ENCODE data around the gene CZIB.

DNA sequence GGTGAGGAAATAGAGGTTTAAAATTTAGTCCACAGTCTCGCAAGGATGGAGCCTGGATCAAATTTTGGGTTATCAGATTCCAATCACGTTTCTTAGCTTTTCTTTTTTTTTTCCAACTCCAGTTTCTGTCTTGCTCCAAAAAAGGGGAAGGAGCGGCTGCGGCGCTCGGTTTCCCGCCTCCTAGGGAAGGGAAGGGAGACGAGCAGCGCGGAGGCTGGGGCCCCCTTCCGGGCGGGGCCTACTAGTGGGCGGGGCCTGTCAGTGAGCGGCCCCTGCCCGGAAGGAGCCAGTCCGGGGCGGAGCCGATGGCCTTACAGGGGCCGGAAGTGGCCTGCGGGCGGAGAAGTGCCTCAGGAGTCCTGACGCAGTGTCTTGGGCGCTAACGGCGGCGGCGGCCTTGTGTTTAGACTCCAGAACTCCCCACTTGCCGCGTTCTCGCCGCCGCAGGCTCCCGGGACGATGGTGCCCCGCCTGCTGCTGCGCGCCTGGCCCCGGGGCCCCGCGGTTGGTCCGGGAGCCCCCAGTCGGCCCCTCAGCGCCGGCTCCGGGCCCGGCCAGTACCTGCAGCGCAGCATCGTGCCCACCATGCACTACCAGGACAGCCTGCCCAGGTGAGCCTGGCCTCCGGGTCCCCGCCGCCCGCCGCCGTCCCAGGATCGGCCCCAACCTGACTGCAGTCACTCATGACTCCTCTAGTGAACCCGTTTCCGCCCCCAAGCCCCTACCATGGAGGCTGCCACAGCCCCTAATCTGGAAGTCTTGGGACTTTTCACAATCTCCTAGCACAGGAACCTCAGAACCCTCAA lies 23.7 kb downstream of the CZIB start, which contains the start of gene CPT2:
- TF ChIP-seq POLR2AphosphoS5 (IDR thresholded peaks at IDR 0.05; ENCODE audit: low read depth, low read length): peak; percentile 94
- peak; percentile 74; the same call in 1 of the 2 replicates for TF ChIP-seq TAF1 (IDR thresholded peaks at IDR 0.05; ENCODE audit: borderline replicate concordance, insufficient read depth, low read length)
- TF ChIP-seq, protein P1, sequence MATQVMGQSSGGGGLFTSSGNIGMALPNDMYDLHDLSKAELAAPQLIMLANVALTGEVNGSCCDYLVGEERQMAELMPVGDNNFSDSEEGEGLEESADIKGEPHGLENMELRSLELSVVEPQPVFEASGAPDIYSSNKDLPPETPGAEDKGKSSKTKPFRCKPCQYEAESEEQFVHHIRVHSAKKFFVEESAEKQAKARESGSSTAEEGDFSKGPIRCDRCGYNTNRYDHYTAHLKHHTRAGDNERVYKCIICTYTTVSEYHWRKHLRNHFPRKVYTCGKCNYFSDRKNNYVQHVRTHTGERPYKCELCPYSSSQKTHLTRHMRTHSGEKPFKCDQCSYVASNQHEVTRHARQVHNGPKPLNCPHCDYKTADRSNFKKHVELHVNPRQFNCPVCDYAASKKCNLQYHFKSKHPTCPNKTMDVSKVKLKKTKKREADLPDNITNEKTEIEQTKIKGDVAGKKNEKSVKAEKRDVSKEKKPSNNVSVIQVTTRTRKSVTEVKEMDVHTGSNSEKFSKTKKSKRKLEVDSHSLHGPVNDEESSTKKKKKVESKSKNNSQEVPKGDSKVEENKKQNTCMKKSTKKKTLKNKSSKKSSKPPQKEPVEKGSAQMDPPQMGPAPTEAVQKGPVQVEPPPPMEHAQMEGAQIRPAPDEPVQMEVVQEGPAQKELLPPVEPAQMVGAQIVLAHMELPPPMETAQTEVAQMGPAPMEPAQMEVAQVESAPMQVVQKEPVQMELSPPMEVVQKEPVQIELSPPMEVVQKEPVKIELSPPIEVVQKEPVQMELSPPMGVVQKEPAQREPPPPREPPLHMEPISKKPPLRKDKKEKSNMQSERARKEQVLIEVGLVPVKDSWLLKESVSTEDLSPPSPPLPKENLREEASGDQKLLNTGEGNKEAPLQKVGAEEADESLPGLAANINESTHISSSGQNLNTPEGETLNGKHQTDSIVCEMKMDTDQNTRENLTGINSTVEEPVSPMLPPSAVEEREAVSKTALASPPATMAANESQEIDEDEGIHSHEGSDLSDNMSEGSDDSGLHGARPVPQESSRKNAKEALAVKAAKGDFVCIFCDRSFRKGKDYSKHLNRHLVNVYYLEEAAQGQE (IDR thresholded peaks at IDR 0.05; ENCODE audit: insufficient read depth in 1 of 2, low read depth in 2 of 2, low read length in 2 of 2): no peak
- TF ChIP-seq SIN3A (IDR thresholded peaks at IDR 0.05; ENCODE audit: borderline replicate concordance, insufficient read depth, low read length): no peak
- peak; percentile 49 for TF ChIP-seq FOXP2 (optimal IDR thresholded peaks at IDR 0.05; ENCODE audit: borderline replicate concordance, extremely low read depth, extremely low read length, insufficient read depth)

All from PFSK-1 (cell line).